Measurements from ENCODE around the gene RPTOR. TPM values are rescaled to one million over a fixed set of nuclear protein-coding genes. Genes with fewer than 3 reads are reported as not detected.

Gene RPTOR
- total RNA-seq, 1 experiment from 2014 or later: 46.2 TPM

GRCh38 chr17:80941171-80941570 lies 396.5 kb downstream of the RPTOR start:
- Histone ChIP-seq H3K36me3 (ENCODE audit: low read depth, low read length) (no peaks in the 10 kb centered on the region), H3K9ac (ENCODE audit: low read length) (no peak overlapping the region), H3K27me3 (ENCODE audit: low read length) (no peaks in the 10 kb centered on the region), H2AFZ (ENCODE audit: low read length) (no peak overlapping the region), H3K27ac (ENCODE audit: low read length) (no peak overlapping the region), H3K9me3 (ENCODE audit: low read length) (no peaks in the 10 kb centered on the region), H3K4me1 (ENCODE audit: insufficient read depth, low read length) (no peaks in the 10 kb centered on the region), H3K79me2 (ENCODE audit: low read length) (no peaks in the 10 kb centered on the region), H3F3A (ENCODE audit: low read length, unreplicated experiment) (no peaks in the 10 kb centered on the region), H3K4me3 (ENCODE audit: low read length) (no peak overlapping the region), H3K9me2 (replicated peaks; ENCODE audit: low read length) (no peaks in the 10 kb centered on the region), H4K20me1 (ENCODE audit: low read length) (no peaks in the 10 kb centered on the region), H3K4me2 (ENCODE audit: low read length) (no peak overlapping the region)
- intact Hi-C loops (cut with micrococcal nuclease): no loop called here
- BruUV-seq (replicated peaks): no TSS peak
- DNase-seq (no peak), ATAC-seq (no peak; the same call in 1 of the 2 replicates)
- ChIA-PET POLR2A (ENCODE audit: unreplicated experiment) (no interaction called here), CTCF (no interaction called here)
- TF ChIP-seq, protein P1, sequence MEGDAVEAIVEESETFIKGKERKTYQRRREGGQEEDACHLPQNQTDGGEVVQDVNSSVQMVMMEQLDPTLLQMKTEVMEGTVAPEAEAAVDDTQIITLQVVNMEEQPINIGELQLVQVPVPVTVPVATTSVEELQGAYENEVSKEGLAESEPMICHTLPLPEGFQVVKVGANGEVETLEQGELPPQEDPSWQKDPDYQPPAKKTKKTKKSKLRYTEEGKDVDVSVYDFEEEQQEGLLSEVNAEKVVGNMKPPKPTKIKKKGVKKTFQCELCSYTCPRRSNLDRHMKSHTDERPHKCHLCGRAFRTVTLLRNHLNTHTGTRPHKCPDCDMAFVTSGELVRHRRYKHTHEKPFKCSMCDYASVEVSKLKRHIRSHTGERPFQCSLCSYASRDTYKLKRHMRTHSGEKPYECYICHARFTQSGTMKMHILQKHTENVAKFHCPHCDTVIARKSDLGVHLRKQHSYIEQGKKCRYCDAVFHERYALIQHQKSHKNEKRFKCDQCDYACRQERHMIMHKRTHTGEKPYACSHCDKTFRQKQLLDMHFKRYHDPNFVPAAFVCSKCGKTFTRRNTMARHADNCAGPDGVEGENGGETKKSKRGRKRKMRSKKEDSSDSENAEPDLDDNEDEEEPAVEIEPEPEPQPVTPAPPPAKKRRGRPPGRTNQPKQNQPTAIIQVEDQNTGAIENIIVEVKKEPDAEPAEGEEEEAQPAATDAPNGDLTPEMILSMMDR (conservative IDR thresholded peaks at IDR 0.05; ENCODE audit: low read depth, low read length): no peak
- TF ChIP-seq EZH2phosphoT487 (IDR thresholded peaks at IDR 0.05; ENCODE audit: borderline replicate concordance, low read length) (no peak), EZH2 (IDR thresholded peaks at IDR 0.05; ENCODE audit: low read length, unreplicated experiment) (no peak)

GRCh38 chr17:80941743-80942422 lies 397.2 kb downstream of the RPTOR start:
- POLR2A ChIA-PET (ENCODE audit: unreplicated experiment): no interaction called here
- no TSS peak for BruUV-seq (replicated peaks)
- no peak for ATAC-seq
- Histone ChIP-seq H3K4me3 (ENCODE audit: low read length) (no peak overlapping the region), H3K9me2 (replicated peaks; ENCODE audit: low read length) (no peaks in the 10 kb centered on the region), H3K9me3 (ENCODE audit: low read length) (no peaks in the 10 kb centered on the region), H3K79me2 (ENCODE audit: low read length) (no peaks in the 10 kb centered on the region), H3K27ac (ENCODE audit: low read length) (no peak overlapping the region), H3K9ac (ENCODE audit: low read length) (no peak overlapping the region), H3K4me2 (ENCODE audit: low read length) (no peak overlapping the region), H3K36me3 (ENCODE audit: low read depth, low read length) (no peaks in the 10 kb centered on the region), H2AFZ (ENCODE audit: low read length) (no peak overlapping the region), H3F3A (ENCODE audit: low read length, unreplicated experiment) (no peaks in the 10 kb centered on the region), H4K20me1 (ENCODE audit: low read length) (no peaks in the 10 kb centered on the region), H3K27me3 (ENCODE audit: low read length) (no peaks in the 10 kb centered on the region), H3K4me1 (ENCODE audit: insufficient read depth, low read length) (no peaks in the 10 kb centered on the region)
- no peak for DNase-seq
- no peak for TF ChIP-seq EZH2 (IDR thresholded peaks at IDR 0.05; ENCODE audit: low read length, unreplicated experiment)
- no peak for TF ChIP-seq EZH2phosphoT487 (IDR thresholded peaks at IDR 0.05; ENCODE audit: borderline replicate concordance, low read length)
- TF ChIP-seq, protein P1 (conservative IDR thresholded peaks at IDR 0.05; ENCODE audit: low read depth, low read length): no peak
- CTCF ChIA-PET: no interaction called here
- intact Hi-C loops (cut with micrococcal nuclease): no loop called here
